GM18507 (cell line): ENCODE results near the gene TMEM263.
A peak's percentile ranks its signal among the peaks of the same experiment; 100 is the strongest.

Source experiments
- DNase-seq: peaks from one replicate; pipeline ENCODE4 v3.0.0; 2011; ENCODE audit warnings: low read depth; ENCODE audit not compliant: insufficient read length; ENCODE audit errors: extremely low spot score
- FAIRE-seq: peaks from 2 replicates; lab custom pipeline; 2011; peaks lifted over from hg19 to GRCh38; lab: Jason Lieb, UNC

The TMEM263 gene

DNA sequence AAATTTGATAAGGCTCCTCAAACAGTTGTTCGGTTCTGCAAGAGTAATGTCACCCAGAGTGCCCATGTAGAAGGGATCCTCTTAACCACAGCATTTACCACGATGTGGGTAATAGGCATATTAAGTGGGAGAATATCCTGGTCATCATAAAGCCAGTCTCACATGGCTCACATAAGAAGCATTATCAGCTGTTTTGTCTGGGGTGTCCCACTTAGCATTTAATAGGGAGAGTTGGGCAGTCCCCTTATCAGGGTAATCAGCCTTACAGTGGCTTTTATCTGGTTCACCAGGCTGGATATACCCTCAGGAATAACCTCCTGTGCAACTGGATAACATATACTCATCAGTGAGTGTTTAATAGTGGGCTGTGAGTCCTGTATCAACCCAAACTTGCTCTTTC lies 12.9 kb upstream of the TMEM263 start:
- FAIRE-seq: no peak

DNA sequence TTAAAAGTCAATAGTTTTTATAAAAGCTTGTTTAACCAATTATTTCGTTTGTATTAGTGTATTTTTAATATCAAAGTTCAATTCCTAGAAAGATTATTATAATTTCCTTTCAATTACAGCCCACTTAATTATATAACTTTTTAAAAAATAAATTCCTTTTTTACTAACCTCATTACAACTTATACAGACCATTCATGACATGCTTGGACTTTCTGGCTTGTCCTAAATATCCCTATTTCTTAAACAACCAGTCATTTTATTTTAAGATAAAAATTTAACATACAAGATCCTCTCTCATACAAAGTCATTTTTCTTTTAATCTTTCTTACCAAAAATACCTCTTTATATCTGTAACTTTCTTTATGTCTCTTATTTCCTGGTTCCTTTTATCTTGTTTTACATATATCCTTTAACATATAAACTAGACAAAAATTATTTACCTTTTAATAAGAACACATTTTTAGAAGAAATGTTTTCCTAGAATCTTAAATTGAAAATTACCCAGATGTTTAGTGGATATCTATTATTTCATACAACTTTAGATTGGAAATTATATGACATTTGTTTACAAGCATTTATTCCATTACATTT lies 10.4 kb upstream of the TMEM263 start:
- no peak for FAIRE-seq
- no peak for DNase-seq

More for the DNA sequence above, 12.9 kb upstream of the TMEM263 start:
- no peak for DNase-seq

DNA sequence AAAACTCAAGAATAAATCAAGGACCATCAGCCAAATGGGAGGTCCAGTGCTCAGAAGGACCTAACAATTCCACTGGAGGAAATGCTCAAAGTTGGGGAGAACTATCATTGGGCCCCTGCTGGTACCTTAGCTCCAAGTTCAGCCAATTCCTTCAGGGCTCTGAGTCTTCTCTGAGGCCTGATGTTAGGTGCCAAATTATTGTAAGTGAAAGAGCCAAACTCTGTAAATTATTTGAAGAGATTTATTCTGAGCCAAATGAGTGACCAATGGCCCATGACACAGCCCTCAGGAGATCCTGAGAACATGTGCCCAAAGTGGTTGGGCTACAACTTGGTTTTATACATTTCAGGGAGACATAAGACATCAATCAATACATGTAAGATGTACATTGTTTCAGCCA lies 8.2 kb upstream of the TMEM263 start:
- FAIRE-seq (no peak), DNase-seq (no peak)

DNA sequence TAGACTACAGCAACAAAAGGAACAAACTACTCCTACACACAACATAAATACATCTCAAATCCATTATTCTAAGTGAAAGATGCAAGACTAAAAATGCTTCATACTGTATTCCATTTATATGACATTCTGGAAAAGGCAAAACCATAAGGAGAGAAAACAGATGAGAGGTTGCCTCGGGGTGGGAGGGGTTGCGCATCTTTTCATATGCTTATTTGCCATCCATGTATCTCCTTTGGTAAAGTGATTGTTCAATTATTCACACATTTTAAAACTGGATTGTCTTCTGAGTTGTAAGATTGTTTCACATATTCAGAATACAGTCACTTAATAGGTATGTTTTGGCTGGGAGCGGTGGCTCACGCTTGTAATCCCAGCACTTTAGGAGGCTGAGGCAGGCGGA lies 5.1 kb upstream of the TMEM263 start:
- no peak for FAIRE-seq

DNA sequence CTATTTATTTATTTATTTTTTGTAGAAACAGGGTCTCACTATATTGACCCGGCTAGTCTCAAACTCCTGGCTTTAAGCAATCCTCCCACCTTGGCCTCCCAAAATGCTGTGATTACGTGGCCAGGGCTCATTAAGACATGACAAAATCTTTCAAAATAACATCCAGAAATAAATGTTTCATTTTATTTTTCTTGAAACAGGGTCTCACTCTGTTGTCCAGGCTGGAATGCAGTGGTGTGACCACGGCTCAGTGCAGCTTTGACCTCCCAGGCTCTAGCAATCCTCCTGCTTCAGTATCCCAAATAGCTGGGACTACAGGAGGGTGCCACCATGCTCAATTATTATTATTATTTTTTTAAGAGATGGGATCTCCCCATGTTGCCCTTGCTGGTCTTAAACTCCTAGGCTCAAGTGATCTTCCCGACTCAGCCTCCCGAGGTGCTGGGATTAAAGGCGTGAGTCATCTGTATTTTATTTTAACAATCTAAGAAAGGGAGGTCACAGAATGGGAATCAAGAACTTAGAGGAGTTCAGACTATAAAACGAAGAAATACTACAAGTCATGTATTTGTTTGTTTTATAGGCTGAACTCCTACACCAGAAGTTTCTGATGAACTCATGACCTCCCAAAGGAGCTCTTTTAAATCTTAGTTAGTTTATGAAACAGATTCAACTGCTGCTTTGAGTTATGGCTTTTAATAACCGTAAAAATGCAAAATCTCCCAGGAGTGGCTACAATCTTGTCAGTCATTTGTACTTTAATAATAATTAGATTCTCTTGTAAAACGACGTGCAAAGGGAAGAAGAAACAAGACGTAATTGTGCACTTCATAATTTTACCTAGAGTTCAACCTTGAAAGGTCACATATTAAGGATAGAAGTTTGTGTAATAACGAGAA lies 2.1 kb upstream of the TMEM263 start:
- DNase-seq: no peak
- FAIRE-seq: no peak

More for the DNA sequence above, 5.1 kb upstream of the TMEM263 start:
- DNase-seq: no peak

DNA sequence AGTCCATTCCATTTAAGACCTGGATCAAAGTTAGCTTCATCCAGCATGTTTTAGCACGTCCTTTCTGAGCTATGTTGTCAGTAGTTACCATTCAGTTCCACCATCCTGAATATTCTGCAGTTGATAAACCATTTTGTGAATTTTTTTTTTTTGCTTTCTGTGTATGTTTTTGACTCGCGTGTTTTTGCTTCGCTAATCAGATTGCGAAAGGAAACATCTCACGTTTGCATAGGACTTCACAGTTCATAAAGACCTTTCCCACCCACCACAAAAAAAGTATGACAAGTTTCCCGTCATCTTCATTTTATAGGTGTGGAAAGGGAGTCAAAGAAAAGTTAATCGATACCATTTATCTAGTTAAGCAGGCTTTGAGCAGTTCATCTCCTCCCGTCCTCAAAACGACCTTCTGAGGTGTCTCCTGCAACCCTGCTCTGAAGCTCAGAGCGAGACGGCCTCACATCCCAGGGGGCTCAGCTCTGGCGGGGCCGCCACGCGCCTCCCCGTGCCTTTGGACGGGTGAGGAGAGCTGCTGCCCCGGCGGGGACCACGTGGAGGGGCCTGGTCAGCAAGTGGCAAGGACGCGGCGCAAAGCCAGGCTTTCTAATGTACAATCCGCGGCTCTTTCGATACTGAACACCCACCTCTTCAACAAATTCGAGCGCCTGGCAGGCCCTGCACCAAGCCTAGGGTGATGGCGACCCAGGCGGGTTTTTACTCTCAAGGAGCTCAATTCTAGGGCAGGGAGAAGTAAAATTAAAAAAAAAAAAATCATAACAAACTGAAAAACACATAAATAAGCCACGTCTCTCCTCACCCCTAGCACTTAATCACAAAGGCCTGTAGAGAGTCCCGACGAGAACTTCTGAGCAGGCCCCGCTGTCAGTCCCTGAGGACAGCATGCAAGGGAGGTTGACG lies 988 bp upstream of the TMEM263 start:
- FAIRE-seq (no peak), DNase-seq (no peak)

DNA sequence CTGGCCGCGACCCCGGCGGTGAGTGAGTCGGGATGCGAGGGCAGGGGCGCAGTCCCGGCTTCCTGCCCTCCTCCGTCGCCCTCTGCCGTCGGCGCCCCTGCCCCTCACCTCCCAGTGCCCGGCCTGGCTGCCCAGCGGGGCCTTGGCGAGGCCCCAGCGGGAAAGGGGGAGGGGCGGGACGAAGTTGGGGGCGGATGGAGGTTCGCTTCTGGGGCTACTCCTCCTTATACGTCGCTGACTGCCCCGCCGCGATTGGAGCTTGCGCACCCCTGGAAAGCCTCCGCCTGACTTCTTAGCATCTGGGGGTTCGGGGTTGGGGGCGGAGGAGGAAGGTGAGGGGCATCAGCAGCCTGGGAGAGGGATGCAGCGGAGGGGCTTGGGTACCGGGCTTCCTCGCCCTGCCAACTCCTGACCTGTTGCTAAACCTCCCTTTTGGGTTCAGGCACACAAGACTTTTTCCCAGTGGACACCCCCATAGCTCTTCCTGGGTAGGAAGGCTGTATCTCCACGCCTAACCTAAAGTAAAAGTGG lies 406 bp downstream of the TMEM263 start:
- DNase-seq (peak; percentile 28), FAIRE-seq (no peak)

DNA sequence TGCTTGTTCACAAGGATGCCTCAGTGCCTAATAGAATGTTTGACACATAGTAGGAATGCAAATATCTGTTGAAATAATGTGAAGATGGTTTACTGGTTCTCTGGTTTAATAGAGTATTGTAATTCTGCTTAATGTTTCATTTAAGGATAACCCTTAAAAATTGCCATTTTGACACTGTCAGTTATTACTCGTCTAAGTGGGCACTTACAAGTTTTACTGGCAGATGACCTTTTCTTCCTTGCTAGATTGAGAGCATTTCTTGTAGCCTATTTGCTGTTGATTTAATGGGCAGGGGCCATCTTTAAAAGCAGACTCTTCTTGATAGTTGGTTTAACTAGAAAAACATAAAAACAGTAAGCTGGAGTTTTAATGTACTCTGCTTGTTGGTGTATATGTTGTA lies 1.9 kb downstream of the TMEM263 start:
- DNase-seq (no peak), FAIRE-seq (no peak)

DNA sequence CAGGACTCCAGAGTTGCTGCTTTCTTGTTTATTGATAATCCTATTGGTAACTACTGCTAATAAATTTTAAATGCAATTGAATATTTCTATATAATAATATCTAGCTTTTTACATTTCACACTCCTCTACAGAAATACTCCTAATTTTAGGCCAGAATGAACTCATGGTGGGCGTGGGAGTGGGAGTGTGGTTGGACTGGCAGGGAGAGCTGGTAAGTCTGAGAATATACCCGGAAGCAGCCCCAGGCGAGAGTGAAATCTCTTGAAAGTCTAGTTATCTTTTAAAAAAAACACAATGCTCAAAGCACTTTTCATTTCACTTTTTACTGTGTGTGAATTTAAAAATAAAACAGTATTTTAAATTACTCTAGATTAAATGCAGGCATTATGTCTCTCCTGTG lies 4.7 kb downstream of the TMEM263 start:
- no peak for FAIRE-seq

DNA sequence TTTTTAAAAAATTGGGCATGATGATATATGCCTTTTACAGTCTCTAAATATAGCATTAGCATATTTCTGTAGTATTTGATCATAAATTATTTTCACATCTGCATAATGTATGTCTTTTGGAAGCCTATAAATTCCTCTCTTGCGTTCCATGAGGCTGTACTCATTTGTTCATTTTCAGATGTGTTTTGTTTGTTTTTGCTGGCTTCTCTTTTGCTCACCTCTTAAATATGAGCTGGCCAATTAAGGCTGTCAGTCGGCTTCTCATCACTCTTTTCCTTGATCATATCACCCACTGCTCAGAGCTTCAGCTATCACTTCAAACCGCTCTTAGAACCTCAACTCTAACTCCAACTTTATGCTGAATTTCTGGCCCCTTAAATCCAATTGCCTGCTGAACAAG lies 6.6 kb downstream of the TMEM263 start:
- no peak for FAIRE-seq
- no peak for DNase-seq

More for the DNA sequence above, 4.7 kb downstream of the TMEM263 start:
- DNase-seq: no peak

DNA sequence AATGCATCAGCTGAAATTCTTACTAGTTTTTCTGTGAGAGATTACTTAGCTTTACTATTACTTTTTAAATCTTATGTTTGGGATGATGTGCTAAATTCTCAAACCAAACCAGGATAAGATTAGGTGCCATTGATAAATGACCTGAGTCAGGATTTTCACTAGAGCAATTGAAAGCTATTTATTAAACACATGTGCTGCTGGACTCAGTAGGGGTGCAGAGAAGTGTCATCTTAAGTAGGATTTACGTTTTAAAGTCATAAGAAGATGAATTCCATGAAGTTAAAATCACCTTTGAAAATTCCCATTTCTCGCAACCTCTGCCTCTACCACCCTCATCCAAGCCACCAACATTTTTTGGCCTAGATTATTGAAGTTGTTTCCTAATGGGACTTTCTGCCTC lies 8.8 kb downstream of the TMEM263 start:
- FAIRE-seq (no peak), DNase-seq (no peak)

DNA sequence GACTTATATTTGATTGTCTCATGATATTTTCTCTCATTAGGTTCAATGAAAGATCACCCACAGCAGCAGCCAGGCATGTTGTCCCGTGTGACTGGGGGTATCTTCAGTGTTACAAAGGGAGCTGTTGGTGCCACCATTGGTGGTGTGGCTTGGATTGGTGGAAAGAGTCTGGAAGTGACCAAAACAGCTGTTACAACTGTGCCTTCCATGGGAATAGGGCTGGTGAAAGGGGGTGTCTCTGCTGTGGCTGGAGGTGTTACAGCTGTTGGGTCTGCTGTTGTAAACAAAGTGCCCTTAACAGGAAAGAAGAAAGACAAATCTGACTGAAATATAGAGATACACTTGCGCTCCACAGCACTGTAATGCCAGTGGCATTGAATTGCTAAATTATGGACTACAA lies 15.4 kb downstream of the TMEM263 start:
- no peak for FAIRE-seq

DNA sequence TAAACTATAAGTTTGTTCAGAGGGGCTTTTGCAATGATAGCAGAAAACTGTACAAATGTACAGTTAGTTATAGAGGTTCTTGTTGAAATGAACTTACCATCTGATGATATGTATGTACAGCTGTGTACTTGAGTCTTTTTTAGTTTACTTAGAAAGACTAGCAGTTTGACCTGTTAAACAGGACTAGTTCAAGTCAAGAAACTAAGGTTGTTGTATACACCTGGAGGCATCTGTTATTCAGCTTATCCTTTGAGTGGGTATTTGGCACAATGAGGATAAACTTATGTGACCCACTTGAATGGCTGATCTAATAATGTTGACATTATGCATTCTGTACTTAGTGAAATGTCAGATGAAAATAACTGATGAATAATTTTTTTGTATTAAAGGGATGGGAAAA lies 17.8 kb downstream of the TMEM263 start:
- FAIRE-seq (no peak), DNase-seq (no peak)

More for the DNA sequence above, 15.4 kb downstream of the TMEM263 start:
- no peak for DNase-seq

DNA sequence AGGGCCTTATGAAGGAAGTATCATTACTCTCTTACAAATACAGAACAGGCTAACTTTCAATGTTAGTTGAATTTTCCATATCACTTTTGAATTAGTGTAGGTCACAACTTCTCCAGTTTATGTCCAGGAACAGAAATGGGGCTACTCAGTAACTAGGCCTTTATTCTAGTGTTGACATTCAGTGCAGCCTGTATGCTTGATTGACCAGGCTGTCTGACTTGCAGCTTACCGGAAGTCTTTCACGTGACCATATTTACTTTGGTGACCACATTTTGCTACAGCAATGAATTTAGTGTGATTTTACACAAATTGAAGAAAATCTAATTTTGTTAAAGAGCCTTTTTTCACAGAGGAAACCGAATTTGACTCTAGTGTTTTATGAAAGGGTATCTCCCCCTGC lies 18.8 kb downstream of the TMEM263 start:
- peak; percentile 86 for FAIRE-seq
- peak; percentile 22 for DNase-seq

DNA sequence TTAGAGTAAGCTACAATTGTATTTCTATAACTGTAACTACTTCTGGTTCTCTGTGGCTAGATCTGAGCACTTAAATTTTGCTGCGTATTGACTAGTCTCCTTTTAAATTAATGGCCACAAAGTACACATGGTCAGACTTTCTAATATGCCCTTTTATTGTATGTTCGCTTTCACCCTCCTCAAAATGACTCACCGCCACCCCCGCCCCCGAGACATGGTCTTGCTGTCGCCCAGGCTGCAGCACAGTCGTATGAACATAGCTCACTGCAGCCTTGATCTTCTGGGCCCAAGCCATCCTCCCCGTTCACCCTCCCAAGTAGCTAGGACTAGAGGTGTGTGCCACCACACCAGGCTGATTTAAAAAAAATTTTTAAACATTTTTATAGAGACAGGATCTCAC lies 19.4 kb downstream of the TMEM263 start:
- FAIRE-seq (no peak), DNase-seq (no peak)

DNA sequence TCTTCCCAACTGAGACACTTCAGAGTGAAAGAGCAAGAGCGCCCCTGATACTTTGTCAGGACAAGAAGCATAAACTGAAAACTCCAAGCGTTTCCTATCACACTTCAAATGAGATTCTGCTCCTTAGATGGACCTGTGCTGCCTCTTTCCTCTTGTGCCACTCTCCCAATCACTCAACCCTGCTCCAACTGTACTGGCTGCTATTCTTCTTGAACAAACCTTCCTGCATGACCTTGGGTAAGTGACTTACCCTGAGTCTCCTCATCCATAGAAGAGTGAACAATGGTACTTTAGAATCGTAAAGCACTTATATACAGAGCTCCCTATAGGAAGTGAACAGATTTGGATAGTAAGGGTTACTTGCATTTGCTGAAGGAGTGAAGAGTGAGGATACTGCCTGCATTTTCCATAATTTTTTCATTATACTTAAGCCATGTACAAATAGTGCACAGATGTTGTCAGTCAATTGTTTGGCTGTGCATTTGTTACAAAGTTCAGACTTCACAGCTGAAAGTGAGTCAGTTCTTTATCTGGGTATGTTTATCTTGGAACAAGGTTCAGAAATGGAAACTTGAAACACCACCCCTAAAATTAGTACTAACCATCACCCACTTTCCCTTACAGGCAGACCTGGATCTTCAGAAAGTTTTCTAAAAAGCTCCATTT lies 20.4 kb downstream of the TMEM263 start:
- DNase-seq (no peak), FAIRE-seq (no peak)

DNA sequence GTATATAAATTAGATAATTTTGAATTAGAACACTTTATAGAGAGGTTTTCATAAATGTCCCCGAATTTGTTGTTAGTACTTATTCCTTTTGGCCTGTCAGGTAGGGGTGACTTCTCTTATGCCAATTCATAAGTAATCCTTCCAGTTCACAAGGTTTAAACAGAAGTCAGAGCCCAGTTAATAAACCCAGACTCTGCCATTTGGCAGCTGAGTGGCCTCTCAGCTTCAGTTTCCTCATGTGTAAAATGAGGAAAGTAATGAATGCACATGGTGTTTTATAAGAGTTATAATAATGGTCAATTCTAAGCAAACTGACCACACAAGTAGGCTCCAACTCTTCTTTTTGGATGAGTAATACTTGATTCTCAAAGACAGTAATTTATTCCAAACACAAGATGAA lies 21.0 kb downstream of the TMEM263 start:
- DNase-seq (no peak), FAIRE-seq (no peak)

DNA sequence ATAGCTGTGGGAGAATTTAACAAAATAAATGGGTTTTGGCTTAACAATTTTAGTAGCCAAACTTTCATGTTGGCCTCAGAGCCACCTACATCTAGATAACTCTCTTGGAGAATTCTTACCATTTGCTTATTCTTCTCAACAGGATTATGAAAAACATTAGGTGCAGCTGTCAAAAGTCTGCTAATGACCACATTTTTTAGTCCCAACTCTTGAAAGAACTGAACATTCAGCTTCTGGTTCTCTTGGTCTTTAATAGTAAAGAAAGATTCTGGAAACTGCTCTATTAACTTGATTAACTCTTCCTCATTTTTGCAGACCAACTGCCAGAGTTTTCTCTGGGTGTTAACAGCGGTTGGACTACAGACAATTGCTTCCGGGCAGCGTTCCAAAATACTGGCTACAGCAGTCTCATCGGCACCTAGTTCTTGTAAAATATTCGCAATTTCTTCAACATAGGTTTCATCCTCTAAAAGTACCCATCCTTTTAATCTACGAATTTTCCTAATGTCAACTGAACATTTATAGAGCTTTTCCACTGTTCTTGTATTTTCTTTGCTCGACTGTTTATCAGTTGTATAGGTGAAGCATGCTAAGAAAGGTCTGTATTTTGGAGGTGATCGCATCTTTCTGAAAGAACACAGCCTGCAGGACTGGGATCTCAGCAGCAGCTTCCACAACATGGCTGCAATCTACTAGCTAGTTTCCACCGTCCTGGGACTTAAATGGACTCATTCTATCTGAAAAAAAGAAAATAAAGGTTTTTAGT lies 22.5 kb downstream of the TMEM263 start:
- FAIRE-seq (no peak), DNase-seq (no peak)

DNA sequence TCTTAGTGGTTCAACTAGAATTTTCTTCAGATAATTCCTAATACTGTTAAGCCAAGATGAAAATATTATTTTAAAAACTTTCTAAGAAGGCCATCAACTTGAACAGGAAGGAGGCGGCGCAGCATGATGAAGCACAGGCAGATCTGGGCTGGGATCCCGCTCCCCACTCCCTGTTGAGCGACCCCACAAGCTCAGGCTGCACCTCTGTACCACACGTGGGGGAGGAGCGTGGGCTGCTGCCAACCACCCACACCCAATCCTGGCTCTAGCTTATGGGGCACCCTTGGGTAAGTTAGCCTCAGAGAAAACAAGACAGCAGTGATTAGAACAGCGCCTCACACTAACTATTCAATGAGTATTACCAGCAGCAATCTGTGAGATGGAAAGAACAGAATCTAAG lies 25.2 kb downstream of the TMEM263 start:
- FAIRE-seq (no peak), DNase-seq (no peak)
